GM18868 (cell line): ENCODE data around the gene SCGB3A2.
A peak's percentile ranks its signal among the peaks of the same experiment; 100 is the strongest.

ENCODE experiments used
- ATAC-seq: cut with Tn5 transposase; IDR thresholded peaks from one replicate; pipeline ENCODE4 v1.9.1; 2021; ENCODE audit warnings: mild to moderate bottlenecking, moderate library complexity; ENCODE audit not compliant: unreplicated experiment

The SCGB3A2 gene, protein sequence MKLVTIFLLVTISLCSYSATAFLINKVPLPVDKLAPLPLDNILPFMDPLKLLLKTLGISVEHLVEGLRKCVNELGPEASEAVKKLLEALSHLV

GRCh38 chr5:147878066-147878759, at the start of gene SCGB3A2:
Gene SCGB3A2 (plus strand): TSS chr5:147878711. CDS start chr5:147878804, 93 bp downstream.
- ATAC-seq: no peak

GRCh38 chr5:147830035-147830434, 48.5 kb upstream of the SCGB3A2 start:
- ATAC-seq: no peak

- ATAC-seq: no peak
Measured at GRCh38 chr5:147831465-147831864, 47.0 kb upstream of the SCGB3A2 start, which contains the start of gene SPINK1. Gene SPINK1 (minus strand): TSS chr5:147831671. CDS start chr5:147831577, 94 bp downstream.

DNA sequence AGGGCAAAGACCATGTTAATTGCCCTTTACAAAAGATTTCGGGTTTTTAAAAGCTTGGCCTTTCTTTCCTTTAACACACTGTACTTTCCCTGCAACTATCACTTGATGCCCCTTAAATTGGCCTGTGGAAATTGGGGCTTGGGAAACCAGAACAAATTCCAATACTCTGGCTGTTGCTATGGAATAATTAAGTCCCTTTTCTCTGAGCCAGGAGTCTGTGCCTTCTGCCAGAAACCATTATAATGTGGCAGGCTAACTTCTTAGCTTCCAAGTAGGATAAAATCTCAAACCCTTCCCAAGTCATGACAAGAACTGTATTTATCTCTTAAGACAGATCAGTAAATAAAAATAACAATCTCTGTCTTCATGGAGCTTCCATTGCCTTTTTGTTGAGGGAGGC, 46.0 kb upstream of the SCGB3A2 start:
- no peak for ATAC-seq

GRCh38 chr5:147835386-147835798, 43.1 kb upstream of the SCGB3A2 start:
- no peak for ATAC-seq

- no peak for ATAC-seq
Measured at GRCh38 chr5:147836439-147836838, 42.1 kb upstream of the SCGB3A2 start.

DNA sequence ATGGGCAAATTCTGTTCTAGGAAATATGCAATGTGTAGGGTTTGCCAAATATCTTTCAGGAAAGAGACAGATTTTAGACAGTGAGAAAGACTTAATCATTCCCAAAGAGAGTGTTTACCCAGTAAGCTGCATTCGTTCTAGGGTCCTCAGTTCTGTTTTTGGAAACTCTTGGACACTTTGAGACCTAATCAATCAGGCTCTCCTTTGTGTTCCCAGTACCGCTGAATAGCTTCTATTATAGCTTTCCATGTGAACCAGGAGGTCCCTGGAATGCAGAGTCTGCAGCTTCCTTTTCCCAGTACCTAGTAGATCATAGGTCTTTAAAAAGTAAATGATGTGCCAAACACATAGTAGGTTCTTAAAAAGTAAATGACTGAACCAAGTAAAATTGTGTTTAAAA, 35.6 kb upstream of the SCGB3A2 start:
- no peak for ATAC-seq

DNA sequence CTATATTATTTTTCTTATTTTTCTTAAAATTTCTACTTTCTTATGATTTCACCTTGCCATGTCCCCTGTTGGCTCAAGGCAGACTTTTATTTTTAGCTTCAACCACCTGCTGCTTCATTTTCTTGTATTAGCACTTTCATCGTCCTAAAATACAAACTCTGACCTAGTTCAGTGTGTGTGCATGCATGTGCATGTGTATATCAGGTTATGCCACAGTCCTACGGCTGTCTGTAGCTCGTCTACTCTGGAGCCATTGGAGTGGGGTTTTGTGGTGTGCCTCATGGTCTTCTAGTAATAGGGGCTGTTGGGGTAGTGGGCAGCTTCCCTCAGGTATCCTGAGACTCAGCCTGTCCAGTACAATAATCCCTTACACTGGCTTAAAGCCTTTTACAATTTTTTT, 33.7 kb upstream of the SCGB3A2 start:
- ATAC-seq: no peak

- ATAC-seq: no peak
Measured at GRCh38 chr5:147845618-147846017, 32.9 kb upstream of the SCGB3A2 start.

DNA sequence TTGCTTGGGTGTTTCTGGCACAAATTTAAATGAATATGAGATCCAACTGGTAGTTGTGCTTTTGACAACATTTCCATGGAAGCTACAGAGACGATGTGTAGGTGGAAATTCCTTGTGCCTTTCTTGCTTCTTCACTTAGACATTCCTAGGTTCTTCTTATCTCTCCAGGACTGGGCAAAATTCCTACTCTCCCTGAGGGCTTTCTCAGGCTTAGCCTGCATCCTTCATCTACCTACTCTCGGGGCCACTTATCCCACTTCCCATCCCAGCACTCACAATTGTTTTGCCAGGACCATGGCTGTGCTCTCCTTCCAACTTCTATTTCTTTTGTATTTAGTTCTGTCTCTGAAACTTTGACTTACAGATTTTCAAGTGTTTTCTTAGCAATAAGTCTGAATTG, 29.3 kb upstream of the SCGB3A2 start:
- no peak for ATAC-seq

DNA sequence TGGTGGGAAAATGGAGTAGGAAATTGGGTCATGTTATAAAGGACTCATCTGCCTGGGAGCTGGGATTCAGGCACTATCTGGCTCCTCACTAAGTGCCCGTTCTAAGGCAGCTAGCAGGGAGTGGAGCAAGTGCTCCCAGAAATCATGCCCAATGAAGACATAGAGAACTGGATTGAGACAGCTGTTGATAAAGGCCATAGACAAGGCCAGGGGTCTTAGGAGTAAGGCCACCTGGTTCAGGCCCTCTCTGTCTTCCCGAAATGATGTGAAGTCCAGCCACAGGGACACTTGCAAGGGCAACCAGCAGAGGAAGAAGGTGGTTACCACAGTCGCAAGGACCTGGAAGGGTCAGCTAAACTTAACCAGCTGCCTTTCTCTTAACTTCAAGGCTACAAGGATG, 26.9 kb upstream of the SCGB3A2 start:
- no peak for ATAC-seq

DNA sequence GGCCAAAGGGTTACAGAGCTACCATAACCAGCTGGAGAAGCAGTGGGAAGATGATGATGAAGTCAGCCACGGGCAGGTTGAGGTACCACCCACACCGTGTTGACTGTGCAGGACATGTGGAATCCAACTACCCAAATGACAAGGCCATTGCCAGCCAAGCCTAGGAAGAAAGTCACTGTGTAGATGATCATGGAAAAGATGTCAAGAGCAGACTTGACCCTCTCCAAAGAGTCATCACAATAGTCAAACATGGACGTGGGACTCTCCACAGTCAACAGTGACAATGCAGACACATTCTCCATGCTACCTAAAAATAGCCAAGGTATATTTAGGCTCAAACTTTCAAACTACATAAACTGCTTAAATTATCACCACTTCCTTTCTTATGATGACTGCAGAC, 26.1 kb upstream of the SCGB3A2 start:
- no peak for ATAC-seq

GRCh38 chr5:147853372-147853987, 25.0 kb upstream of the SCGB3A2 start:
- ATAC-seq: no peak

DNA sequence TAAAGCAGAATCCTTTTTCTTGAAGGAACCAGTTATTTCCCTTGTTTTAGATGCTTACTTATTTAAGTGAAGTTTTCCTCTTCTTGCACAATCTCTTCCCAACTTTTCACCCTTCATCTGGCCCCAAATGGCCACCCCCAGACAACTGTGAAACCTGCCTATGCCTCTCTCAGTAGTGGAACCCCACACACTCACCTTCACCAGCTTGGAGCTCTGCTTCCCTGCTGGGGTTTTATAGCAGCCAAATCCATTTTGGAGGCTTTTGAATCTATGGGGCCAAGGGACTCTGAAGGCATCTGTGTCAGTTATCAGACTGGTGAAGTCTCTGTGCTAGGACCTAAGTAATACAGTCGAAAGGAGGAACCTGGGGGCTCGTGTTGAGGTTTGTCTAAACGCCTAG, 24.2 kb upstream of the SCGB3A2 start:
- no peak for ATAC-seq

DNA sequence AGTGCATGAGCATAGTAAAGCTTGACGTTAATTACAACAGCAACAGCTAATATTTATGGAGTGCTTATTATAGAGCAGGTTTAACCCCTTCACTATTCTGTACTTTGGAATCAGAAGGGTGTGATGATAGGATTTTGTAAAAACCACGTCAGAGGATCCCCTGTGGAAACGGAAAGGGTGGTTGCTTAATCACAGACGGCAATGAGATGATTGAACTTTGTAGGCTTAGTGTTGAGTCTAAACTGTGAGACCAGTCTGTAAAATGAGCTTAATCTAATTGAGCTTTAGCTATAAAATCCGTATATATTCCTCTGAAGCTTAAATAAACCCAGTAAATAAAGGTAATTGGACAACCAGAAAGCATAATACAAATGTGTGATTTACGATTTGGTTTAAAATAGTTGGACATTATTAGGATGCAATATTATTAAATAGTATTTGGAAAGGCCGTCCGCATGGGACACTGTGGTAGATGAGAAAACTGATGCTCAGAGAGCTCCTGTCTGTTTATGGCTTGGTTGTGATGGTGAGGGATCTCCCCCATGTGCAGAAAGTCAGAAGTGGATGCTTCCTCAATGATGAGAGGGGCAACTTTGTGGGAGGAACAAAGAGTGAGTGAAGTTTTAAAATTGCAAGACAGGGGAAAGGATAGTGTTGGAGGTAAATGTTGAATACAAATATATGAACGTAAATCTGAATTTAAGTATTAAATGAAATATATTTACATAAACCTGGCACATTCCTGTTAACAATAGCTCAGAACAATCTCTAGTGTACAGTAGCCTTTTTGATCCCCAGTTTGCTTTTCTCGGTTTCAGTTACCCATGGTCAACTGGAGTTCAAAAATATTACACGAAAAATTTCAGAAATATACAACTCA, 23.4 kb upstream of the SCGB3A2 start:
- ATAC-seq: no peak

DNA sequence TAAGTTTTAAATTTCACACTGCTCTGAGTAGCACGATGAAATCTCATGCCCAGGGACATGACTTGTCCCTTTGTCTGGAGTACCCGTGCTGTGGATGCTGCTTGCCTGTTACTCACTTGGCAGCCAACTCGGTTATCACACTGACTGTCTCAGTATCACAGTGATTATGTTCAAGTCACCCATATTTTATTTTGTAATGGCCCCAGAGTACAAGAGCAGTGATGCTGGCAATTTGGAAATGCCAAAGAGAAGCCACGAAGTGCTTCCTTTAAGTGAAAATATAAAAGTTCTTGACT, 22.8 kb upstream of the SCGB3A2 start:
- no peak for ATAC-seq

DNA sequence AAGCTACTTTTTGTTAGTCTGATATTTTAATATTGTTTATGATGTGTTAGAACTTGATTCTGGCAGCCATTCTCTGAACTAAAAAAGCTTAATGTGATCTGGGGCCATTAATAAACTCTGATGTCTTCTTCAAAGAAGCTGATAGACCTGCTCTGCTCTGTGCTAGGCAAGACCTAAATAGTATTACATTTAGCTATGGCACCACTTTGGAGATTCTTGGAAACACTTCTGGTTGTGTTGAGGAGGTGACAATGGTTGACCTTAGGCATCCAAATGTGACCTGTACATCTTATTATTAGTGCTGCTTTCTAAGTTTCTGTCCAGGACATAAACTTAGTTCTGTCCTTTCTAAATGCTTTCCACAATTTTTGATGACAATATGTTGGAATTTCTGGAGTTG, 21.7 kb upstream of the SCGB3A2 start:
- ATAC-seq: no peak

DNA sequence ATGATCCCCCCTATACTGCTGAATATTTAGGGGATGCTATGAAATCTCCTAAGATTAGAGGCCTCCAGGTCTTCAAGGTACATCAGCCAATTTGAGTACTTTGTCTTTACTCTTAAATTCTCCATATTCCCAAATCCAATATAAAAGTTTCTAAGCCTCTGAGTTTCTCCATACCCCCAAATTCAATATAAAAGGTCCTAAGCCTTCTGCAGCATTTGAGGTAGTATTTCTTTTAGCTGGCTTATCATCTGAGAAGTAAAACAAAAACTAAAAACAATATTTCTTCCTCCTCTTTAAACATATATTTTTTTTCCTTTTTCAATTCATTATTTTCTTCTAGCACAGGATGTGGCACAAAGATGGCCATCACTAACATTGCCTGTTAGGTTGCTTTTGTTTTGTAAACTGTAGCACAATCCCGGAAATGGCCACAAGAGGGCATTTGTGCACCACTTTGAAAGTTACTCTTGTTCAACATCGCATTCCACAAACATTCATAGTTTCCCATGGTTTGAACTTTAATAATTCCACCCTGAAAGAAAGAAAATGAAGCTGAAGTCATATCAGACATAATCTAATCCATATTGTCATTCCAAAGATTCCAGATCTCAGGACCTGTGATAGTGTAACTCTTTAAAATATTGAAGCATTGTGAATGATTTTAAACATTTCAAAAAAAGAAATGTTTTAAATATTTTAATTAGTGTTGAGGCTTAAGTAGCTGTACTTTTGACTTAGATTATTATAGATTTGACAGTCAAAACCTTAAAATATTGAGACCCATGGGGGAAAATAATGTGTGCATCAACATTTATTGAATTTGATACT, 21.0 kb upstream of the SCGB3A2 start:
- ATAC-seq: peak; percentile 96

GRCh38 chr5:147858565-147858964, 19.9 kb upstream of the SCGB3A2 start:
- ATAC-seq: no peak

- ATAC-seq: no peak
Measured at GRCh38 chr5:147859962-147860640, 18.4 kb upstream of the SCGB3A2 start.
